OCI-LY1 (cell line): ENCODE measurements around the gene MRPL38.

Experiments
- H2AFZ ChIP-seq: fragments of 200-600 bp; sonication (generic), shearing (Covaris generic); 2 replicates; pipeline ENCODE4 v1.6.0; 2014; ENCODE audit warnings: antibody characterized with exemption, mild to moderate bottlenecking, low read length
- H3F3A ChIP-seq: fragments of 200-600 bp; sonication (generic), shearing (Covaris generic); 2 replicates; pipeline ENCODE4 v1.6.0; 2014; ENCODE audit warnings: mild to moderate bottlenecking, antibody characterized with exemption, low read length, moderate library complexity; ENCODE audit not compliant: insufficient read depth
- H3K27ac ChIP-seq: fragments of 200-600 bp; sonication (generic); 2 replicates; pipeline ENCODE4 v1.5.1; 2014; ENCODE audit warnings: low read length, mixed run types, mild to moderate bottlenecking, low read depth; ENCODE audit not compliant: poor library complexity, severe bottlenecking
- H3K27me3 ChIP-seq: fragments of 200-600 bp; sonication (generic); 2 replicates; pipeline ENCODE4 v1.6.0; 2014; ENCODE audit warnings: antibody characterized with exemption, mild to moderate bottlenecking, low read length, moderate library complexity; ENCODE audit not compliant: insufficient read depth
- H3K36me3 ChIP-seq: fragments of 200-600 bp; sonication (generic); 2 replicates; pipeline ENCODE4 v1.6.1; 2014; ENCODE audit warnings: mild to moderate bottlenecking, antibody characterized with exemption, low read length, moderate library complexity, mixed read lengths; ENCODE audit not compliant: insufficient read depth
- H3K4me1 ChIP-seq: fragments of 200-600 bp; sonication (generic); 2 replicates; pipeline ENCODE4 v1.5.1; 2014; ENCODE audit warnings: mild to moderate bottlenecking, low read length, moderate library complexity; ENCODE audit not compliant: insufficient read depth, severe bottlenecking
- H3K4me2 ChIP-seq: fragments of 200-600 bp; sonication (generic), shearing (Covaris generic); 2 replicates; pipeline ENCODE4 v1.6.1; 2014; ENCODE audit warnings: low read length
- H3K4me3 ChIP-seq: fragments of 200-600 bp; sonication (generic); 2 replicates; pipeline ENCODE4 v1.5.1; 2014; ENCODE audit warnings: low read length, low read depth, mild to moderate bottlenecking, mixed read lengths; ENCODE audit not compliant: poor library complexity, severe bottlenecking
- H3K79me2 ChIP-seq: fragments of 200-600 bp; shearing (Covaris generic); 2 replicates; pipeline ENCODE4 v1.6.1; 2016; ENCODE audit warnings: mixed run types, low read length, mixed read lengths; ENCODE audit not compliant: insufficient read depth
- H3K9ac ChIP-seq: fragments of 200-600 bp; sonication (generic), shearing (Covaris generic); 2 replicates; pipeline ENCODE4 v1.6.1; 2014; ENCODE audit warnings: mild to moderate bottlenecking, low read length, mixed read lengths
- H3K9me2 ChIP-seq: fragments of 200-600 bp; sonication (generic), shearing (Covaris generic); 2 replicates; pipeline ENCODE4 v1.6.1; 2014; ENCODE audit warnings: low read depth, mild to moderate bottlenecking, low read length, mixed read lengths
- H3K9me3 ChIP-seq: fragments of 200-600 bp; shearing (Covaris generic); 2 replicates; pipeline ENCODE4 v1.6.1; 2014; ENCODE audit warnings: low read length, mixed read lengths
- H4K20me1 ChIP-seq: fragments of 200-600 bp; sonication (generic), shearing (Covaris generic); 2 replicates; pipeline ENCODE4 v1.6.0; 2016; ENCODE audit warnings: mild to moderate bottlenecking, low read length; ENCODE audit not compliant: insufficient read depth
- EZH2 ChIP-seq: fragments of 200-600 bp; sonication (generic), shearing (Covaris generic); IDR thresholded peaks from 2 replicates; pipeline ENCODE4 v1.8.0; 2017; ENCODE audit warnings: borderline replicate concordance, mixed run types, mild to moderate bottlenecking, antibody characterized with exemption, low read length, moderate library complexity, mixed read lengths
- TF ChIP-seq, protein P1 (sequence below): fragments of 200-600 bp; sonication (generic), shearing (Covaris generic); IDR thresholded peaks from 2 replicates; pipeline ENCODE4 v1.5.1; 2017; ENCODE audit warnings: mild to moderate bottlenecking, antibody characterized with exemption, low read length, moderate library complexity, mixed read lengths

The MRPL38 gene

GRCh38 chr17:75933808-75934207, 29.1 kb upstream of the MRPL38 start:
- Histone ChIP-seq H3K4me2 (no peak overlapping the region), H4K20me1 (no peaks in the 10 kb centered on the region), H3K27me3 (no peaks in the 10 kb centered on the region), H3K4me1 (peaks cover 4% of the 10 kb centered on the region), H3K4me3 (no peak overlapping the region), H3K9me2 (no peaks in the 10 kb centered on the region), H3K79me2 (no peaks in the 10 kb centered on the region), H3F3A (no peaks in the 10 kb centered on the region; the same call in 1 of the 2 replicates), H3K9ac (no peak overlapping the region), H2AFZ (no peak overlapping the region), H3K9me3 (no peaks in the 10 kb centered on the region), H3K36me3 (0 out of 2 replicates have a peak, but pooled peaks cover 4% of the 10 kb centered on the region), H3K27ac (no peak overlapping the region)
- TF ChIP-seq, protein P1, sequence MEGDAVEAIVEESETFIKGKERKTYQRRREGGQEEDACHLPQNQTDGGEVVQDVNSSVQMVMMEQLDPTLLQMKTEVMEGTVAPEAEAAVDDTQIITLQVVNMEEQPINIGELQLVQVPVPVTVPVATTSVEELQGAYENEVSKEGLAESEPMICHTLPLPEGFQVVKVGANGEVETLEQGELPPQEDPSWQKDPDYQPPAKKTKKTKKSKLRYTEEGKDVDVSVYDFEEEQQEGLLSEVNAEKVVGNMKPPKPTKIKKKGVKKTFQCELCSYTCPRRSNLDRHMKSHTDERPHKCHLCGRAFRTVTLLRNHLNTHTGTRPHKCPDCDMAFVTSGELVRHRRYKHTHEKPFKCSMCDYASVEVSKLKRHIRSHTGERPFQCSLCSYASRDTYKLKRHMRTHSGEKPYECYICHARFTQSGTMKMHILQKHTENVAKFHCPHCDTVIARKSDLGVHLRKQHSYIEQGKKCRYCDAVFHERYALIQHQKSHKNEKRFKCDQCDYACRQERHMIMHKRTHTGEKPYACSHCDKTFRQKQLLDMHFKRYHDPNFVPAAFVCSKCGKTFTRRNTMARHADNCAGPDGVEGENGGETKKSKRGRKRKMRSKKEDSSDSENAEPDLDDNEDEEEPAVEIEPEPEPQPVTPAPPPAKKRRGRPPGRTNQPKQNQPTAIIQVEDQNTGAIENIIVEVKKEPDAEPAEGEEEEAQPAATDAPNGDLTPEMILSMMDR, result no peak
- no peak for TF ChIP-seq EZH2

GRCh38 chr17:75932852-75933251, 28.2 kb upstream of the MRPL38 start:
- Histone ChIP-seq H3K79me2 (no peaks in the 10 kb centered on the region), H3K9me3 (no peaks in the 10 kb centered on the region), H4K20me1 (no peaks in the 10 kb centered on the region), H2AFZ (no peak overlapping the region), H3K4me3 (no peak overlapping the region), H3K36me3 (0 out of 2 replicates have a peak, but pooled peaks cover 4% of the 10 kb centered on the region), H3F3A (no peaks in the 10 kb centered on the region; the same call in 1 of the 2 replicates), H3K4me1 (peaks cover 2% of the 10 kb centered on the region), H3K4me2 (no peak overlapping the region), H3K27me3 (no peaks in the 10 kb centered on the region), H3K9me2 (no peaks in the 10 kb centered on the region), H3K9ac (no peak overlapping the region), H3K27ac (no peak overlapping the region)
- TF ChIP-seq, protein P1, result no peak
- no peak for TF ChIP-seq EZH2

DNA sequence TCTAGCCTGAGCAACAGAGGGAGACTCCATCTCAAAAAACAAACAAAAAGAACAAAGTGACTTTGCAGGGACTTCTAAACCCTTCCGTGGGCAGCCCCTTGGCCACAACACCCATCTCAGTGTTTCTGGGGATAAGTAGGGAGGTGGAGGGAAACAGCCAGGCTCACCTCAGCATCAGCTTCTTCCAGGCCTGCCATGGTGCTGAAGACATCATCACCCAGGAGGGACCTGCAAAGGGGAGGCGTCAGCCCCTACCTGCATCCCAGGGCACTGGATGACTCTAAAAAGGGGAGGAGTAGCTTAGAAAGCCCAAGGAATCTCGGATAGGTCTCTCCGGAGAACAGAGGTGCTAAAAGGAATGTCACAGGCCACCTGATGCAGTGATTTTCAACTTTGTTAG, 26.4 kb upstream of the MRPL38 start:
- H4K20me1 ChIP-seq, result no peaks in the 10 kb centered on the region
- H3K9me3 ChIP-seq, result no peaks in the 10 kb centered on the region
- no peaks in the 10 kb centered on the region for H3K27me3 ChIP-seq
- no peak overlapping the region for H3K9ac ChIP-seq
- TF ChIP-seq, protein P1, result no peak
- no peak for TF ChIP-seq EZH2
- H3K4me2 ChIP-seq, result no peak overlapping the region
- H3K36me3 ChIP-seq, result peaks cover 13% of the 10 kb centered on the region; the same call in 1 of the 2 replicates
- H3K4me3 ChIP-seq, result no peak overlapping the region
- no peaks in the 10 kb centered on the region for H3K79me2 ChIP-seq
- H3K27ac ChIP-seq, result no peak overlapping the region
- no peaks in the 10 kb centered on the region; the same call in 1 of the 2 replicates for H3F3A ChIP-seq
- no peaks in the 10 kb centered on the region for H3K9me2 ChIP-seq
- H3K4me1 ChIP-seq, result no peaks in the 10 kb centered on the region
- H2AFZ ChIP-seq, result no peak overlapping the region
